ENCODE measurements around the gene PRKCD.

PRKCD gene

DNA sequence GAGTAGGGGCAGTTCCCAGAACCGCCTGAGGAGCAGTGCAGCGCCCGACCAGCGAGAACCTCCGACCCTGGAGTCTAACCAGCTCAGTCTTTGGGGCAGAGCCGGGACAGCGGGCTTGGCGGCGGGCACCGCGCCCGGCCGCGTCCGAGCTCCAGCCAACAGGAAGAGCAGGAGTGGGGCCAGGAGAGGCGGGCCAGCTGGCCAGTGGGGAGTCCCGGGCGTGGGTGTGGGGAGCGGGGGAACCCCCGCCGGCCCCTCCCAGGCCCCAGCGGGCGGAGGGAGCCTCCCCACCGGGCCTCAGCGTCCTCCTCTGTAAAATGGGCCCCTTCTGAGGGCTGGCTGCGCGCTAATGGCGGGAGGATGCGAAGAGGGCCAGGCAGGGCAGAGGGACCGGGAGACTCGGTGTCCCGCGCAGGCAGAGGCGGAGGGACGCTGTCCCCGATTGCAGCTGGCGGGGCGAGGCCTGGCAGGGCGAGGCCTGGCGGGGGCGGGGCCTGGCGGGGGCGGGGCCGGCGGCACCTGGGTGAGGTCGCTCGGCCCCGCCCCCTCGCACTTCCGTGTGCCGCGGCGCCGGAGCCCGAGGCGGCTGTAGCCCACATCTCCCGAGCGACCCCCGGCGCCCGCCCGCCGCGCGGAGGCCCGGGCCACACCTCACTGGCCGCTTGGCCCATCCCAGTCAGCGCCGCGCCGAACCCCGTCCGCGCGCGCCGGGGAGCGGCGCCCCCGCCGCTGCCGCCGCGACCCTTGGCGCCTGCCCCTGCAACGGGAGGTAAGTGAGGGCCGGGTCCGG is at the start of gene PRKCD:
Gene PRKCD, plus strand, starts transcription at position 550 of the 790 bp plus-strand sequence. CDS start 17,214 bp downstream, outside the sequence.
- peak; percentile 38 for DNase-seq (ENCODE audit: low read depth, low spot score)

DNA sequence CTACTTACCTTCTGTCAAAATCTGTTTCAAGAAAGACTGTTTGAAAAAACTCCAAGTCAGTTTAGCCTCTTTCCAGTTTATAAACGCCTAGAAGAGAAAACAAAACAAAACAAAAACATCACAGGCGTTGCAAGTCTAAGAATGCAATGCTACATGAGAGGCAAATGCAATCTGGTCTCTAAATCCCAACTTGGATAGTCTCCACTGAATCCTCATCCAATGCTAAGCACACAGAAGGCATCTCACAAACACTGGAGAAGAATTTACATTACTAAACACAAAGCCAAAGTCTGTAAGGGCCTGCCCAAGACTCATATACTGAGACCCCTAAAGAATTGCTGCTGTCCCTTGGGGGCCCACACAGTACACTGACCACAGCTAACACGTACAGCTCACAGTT is 49.2 kb upstream of the PRKCD start:
- DNase-seq (ENCODE audit: low read depth, low spot score): no peak

GRCh38 chr3:53113293-53114010 is 47.6 kb upstream of the PRKCD start:
- no peak for DNase-seq (ENCODE audit: low read depth, low spot score)

DNA sequence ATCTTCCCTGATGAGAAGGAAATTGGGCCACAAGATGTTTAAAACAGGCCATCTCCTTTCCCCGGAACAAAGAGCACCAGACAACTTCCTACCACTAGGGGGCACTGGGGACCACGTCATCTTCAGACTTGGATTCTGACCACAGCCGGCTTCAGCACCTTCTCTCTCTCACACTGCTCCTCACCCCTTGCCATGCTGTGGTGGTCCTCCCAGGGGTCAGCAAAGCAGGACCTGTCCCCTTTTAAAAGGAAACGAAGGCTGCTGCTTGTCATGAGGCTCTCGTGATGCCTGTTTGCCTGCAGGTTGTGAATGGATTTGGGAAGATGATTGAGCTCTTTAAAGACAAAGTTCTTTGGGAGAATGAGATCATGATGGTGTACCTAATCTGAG is 47.0 kb upstream of the PRKCD start:
- peak; percentile 64 for DNase-seq (ENCODE audit: low read depth, low spot score)

- no peak for DNase-seq (ENCODE audit: low read depth, low spot score)
Measured at GRCh38 chr3:53114412-53115074, 46.5 kb upstream of the PRKCD start.

DNA sequence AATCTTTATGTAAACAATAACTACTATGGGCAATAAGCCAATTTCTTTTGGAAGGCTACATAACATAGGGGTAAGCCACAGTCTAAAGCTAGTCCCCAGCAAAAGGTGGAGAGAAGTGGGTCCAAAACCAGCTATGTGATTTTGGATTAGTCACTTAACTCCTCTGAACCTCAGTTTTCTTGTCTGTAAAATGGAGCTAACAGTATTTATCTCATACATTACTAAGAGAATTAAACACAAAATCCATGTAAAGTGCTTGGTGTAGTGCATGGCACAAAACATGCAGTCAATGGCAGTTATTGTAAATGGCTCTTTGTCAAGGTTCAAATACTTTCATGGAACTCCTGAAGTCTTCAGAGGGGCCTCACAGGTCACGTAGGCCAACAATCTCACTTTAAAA is 44.1 kb upstream of the PRKCD start:
- DNase-seq (ENCODE audit: low read depth, low spot score): no peak

- DNase-seq (ENCODE audit: low read depth, low spot score): no peak
Measured at GRCh38 chr3:53120336-53120735, 40.7 kb upstream of the PRKCD start.

DNA sequence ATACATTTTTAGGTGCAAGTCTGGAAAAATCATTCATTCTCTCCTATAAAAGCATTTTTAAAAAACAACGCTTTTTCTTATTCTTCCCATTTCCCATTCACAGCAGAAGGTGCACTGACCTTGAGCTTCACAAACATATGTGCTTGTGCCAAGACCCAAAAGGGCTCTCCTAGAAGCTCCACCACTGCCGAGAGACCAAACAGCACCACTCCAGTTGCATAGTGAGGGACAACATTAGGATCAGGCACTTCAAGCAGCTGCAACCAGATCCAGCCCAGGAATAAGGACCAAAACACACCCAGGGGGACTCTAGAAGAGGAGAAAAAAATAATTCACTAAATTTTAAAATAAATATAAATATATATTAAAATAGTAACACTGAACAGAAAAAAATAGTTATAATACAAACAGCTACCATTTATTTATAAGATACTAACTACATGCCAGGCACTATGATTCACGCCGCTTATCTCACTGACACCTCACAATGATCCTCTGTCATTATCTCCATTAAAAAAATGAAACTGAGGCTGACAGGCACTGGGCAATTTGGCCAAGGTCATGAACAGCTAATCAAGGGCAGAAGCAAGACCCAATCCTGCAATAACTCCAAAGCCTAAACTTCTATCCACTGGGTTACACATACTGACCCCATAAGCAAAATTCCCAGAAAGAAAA is 38.6 kb upstream of the PRKCD start:
- no peak for DNase-seq (ENCODE audit: low read depth, low spot score)

- DNase-seq (ENCODE audit: low read depth, low spot score): no peak
Measured at GRCh38 chr3:53122933-53123305, 38.1 kb upstream of the PRKCD start.

GRCh38 chr3:53123510-53123909 is 37.5 kb upstream of the PRKCD start:
- no peak for DNase-seq (ENCODE audit: low read depth, low spot score)

DNA sequence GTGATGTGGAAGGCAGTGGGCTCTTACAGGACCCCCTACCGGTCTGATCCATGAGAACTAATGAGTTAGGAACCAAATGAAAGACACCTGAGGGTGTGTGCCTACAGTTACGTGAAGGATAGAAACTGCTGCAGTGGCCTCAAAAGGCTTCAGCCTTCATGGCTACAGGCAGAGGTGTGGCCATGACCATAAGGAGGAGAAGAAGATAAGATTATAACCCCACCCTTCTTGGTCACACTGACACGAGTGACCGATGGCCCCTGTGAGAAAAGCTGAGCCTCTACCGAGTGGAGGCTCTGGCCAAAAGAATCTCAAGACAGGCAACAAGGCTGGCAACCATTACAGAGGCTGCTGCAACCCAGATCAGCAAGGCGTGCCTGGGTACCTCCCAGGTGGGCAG is 37.1 kb upstream of the PRKCD start:
- DNase-seq (ENCODE audit: low read depth, low spot score): no peak

DNA sequence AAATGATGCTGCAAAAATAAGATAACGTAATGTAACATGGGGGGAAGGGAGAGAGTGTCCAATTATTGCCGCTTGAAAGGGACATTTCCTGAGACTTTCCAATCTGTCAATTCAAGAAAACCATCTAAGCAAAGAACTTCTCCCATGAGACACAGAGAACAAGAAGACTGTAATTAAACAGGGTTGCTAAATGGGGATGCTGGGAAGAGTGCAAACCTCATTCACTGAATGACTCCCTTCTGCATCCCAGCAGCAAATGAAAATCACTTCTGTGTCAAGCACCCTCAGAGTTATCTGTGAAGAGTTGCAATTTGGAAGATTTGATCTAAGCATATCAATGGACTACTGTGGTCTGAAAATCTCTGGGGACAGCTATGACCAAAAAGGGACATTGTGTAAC is 34.4 kb upstream of the PRKCD start:
- no peak for DNase-seq (ENCODE audit: low read depth, low spot score)

GRCh38 chr3:53129344-53129743 is 31.7 kb upstream of the PRKCD start:
- no peak for DNase-seq (ENCODE audit: low read depth, low spot score)

DNA sequence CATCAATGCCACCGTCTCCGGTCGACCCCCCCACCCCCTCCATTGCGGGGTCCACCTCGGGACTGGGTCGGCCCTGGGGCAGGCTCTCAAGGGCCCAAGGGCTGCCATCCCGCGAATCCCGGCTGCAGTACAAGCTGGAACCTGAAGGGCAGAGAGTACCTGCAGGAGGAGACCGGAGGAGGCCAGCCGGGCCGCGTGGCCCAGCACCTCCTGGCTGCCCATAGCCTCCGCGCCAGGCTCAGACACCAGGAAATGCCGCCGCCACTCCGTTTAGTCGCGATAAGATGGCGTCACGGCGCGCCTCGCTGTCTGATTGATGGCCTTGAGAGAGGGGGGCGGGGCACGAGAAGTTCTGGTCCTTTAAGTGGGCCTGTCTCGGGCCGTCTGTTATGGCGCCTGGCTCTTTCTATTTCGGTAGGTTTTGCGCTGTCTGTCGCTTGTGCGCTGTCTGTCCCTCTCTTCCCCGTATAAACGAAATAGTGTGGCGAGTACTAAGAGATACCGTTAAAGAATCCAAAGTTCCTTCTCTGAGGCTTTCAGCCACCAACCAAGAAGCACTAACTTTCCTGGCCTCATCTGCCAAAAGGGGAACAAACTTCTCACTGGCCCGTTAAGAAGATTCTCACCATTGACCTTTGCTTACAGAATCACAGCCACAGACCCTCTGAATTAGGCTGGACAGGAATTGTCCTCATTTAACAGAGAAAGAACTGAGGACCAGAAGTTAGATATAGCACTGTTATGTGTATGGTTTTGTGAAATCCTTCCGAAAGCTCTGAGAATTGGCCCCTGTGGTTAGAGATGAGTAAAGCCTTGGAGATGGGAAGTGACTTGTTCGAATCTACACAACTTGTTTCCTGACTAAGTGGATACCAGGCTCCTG is 30.6 kb upstream of the PRKCD start, which contains the start of gene RFT1:
Gene RFT1, minus strand, starts transcription at position 257 of the 883 bp plus-strand sequence. Its CDS starts 35 bp downstream, at position 222.
- DNase-seq (ENCODE audit: low read depth, low spot score): peak; percentile 98

DNA sequence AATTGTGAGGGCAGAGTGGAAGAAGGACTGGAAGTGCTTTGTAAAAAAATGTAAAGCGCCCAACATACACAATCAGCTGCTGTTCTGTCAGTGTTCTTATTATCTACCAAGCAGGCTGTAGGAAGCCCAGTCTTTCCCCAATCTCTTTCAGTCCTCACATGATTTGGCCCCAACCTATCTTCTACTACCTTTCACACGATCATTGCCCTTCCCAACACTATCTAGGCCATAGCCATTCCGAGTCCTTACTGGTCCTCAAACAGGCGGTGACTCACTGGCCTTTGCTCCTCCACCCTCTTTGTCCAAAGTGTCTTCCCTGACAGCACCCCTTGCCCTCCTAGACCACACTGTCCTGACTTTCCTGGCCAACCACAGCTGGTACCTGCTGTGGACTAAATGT is 29.9 kb upstream of the PRKCD start:
- no peak for DNase-seq (ENCODE audit: low read depth, low spot score)

DNA sequence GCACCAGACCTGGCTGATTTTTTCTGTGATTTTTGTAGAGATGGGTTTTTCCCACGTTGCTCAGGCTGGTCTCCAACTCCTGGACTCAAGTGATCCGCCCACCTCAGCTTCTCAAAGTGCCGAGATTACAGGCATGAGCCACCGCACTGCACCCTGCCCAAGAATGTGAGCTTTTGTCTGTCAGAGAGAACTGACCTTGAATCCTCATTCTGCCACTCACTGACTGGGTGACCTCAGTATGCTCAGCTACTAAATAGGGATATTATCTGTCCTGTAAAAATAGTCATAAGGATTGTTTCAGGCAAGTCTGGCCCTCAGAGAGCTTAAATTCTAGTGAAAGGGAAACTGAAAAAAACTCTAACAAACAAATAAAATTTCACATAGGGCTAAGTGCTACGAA is 28.7 kb upstream of the PRKCD start:
- DNase-seq (ENCODE audit: low read depth, low spot score): no peak

GRCh38 chr3:53134631-53135232 is 26.3 kb upstream of the PRKCD start:
- DNase-seq (ENCODE audit: low read depth, low spot score): peak; percentile 25

- DNase-seq (ENCODE audit: low read depth, low spot score): no peak
Measured at GRCh38 chr3:53137221-53137620, 23.8 kb upstream of the PRKCD start.

GRCh38 chr3:53137835-53138446 is 23.1 kb upstream of the PRKCD start:
- DNase-seq (ENCODE audit: low read depth, low spot score): no peak

All from activated CD4-positive, CD25-positive, alpha-beta regulatory T cell treated with anti-CD3 and anti-CD28 coated beads, Interleukin-2, amount 50 U/mL, for 16 hours (primary cell).